ENCODE measurements around the gene EXPH5.

EXPH5 gene

DNA sequence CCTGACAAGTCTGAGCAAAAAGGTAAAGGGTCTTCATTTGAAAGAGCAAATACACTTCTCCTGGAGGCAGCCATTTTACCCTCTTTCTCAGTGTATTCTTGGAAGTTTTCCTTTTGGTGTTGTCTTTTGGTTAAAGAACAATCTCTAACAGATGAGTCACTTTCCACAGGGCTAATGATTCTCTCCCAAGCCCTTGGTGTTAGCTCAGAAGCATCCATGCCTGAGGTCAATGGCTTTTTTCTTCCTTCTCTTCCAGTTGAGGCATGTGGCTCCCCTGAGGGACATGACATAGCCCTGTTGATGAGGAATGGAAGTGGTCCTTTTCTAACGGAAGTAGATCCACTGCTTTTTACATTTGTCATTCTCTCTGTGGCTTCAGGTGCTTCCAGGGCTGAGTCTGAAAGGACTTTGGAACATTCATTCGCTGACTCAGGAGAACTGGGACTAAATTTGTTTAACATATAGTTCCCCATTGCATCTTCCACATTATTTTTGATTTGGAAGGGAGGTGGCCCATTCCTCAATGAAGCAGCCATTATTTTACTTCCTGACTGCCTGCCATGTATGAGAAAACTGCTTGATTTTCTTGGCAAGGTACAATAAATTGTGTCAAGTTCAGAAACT is 81.6 kb downstream of the EXPH5 start:
- no peak for DNase-seq

DNA sequence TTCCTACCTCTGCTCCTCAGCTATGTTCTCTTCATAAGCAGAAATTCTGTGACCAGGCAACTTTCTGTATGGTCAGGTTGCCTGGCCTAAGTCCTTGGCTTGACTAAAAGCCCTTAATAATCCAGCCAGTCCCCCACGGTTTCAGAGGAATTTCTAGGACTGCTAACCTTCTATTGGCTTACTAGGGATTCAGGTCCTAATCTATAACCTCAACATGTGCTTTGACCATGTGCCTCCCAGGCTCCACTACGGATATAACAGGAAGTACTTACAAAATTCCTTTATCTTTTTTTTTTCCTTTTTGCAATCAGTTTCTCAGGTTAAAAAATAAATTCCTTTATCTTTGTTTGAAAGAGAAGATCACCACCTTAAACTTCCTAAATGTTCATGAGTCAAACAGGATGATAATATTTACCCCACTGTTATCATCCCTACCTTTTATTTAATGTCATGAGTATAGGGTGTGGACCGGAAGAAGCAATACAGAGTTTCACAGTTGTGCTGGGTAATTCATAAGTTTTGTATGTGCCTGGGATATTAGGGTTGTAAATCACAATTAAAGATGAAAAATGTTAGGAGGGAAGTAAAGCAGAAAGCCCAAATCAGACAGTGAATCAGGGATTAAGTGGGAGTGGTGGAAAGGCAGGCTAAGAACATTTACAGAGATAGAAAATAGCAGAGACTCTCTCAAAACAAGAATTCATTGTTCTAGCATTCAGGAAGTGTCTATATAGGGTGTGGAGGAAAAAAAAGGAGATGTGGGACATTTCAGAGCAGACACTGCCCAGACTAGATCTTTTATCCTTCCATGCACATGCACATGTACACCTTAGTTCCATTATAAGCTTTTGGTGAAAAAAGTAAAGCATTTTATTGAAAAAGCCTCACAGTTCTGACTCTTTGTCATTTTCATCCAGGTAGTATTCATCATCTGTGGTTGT is 84.6 kb downstream of the EXPH5 start:
- no peak for DNase-seq

DNA sequence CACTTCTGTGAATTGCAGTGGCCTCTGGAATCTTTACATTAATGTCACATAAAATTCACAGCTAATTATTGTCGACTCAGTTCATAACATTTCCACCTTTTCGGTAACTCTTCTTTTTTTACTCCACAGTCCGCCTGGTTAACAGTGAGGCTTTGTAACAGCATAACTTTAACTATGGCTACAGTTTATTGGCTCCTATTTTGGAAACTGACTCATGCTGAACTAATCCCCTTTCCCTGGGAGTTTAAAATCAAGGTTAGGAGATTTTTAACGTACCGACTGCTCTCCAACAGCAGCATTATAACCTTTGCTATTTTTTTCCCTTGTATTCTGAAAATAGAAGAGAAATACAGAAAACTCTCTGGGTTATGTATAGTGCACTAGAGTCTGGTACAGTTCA is 92.2 kb downstream of the EXPH5 start:
- DNase-seq, result no peak

GRCh38 chr11:108500721-108501120 is 92.8 kb downstream of the EXPH5 start:
- DNase-seq, result no peak

GRCh38 chr11:108500169-108500568 is 93.4 kb downstream of the EXPH5 start:
- no peak for DNase-seq

DNA sequence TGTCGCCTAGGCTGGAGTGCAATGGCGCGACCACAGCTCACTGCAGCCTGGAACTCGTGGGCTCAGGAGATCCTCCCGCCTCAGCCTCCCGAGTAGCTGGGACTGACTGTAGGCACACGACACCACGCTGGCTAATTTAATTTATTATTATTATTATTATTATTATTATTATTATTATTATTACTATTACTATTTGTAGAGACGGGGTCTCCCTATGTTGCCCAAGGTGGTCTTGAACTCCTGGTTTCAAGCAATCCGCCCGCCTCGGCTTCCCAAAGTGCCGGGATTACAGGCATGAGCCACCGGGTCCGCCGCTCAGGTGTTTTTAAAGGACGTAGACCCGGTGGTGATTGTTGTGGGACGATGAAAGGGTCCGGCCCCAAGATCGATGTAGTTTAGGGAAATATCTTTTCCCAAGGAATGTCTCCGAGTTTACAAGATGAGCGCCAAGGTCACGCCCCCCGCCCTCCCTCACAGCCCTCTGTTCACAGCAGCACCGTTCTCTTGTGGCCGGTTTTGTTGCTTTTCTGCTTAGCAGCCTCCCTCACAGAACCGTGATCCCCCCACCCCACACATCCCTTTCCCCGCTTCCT is 94.7 kb downstream of the EXPH5 start:
- no peak for DNase-seq

GRCh38 chr11:108498046-108498815 is 95.3 kb downstream of the EXPH5 start, which contains the start of gene POGLUT3:
POGLUT3 (minus strand) TSS chr11:108498384; CDS start chr11:108498366, 18 bp downstream.
- DNase-seq, result peak; percentile 22

- DNase-seq, result peak; percentile 40
Measured at GRCh38 chr11:108497317-108498045, 96.1 kb downstream of the EXPH5 start.

DNA sequence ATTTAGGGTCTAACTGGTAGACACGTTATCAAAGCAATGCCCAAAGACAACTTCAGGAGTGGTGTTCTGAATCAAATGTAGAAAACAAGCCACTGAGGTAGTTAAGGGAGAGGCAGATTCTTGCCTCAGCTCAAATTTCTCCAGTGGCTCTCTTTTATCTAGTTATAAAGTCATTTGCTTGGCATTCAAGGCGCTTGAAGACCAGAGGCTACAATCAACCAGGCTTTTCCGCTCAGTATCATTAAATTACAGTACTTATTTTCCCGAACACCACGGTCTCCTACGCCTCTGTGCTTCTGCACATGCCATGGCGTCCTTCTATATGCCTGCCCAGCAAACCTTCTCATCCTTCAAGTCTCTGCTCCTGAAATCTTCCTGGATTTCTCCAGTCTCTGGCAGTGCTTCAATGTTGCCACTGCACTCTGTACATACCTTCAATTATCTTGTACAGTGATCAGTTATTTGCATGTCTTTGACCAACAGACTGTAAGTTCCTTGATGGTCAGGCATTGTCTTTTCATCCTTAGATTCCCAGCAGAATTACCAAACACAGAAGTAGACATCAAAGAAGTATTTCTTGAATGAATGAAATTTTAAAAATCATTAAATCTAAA is 96.8 kb downstream of the EXPH5 start:
- no peak for DNase-seq

- DNase-seq, result no peak
Measured at GRCh38 chr11:108495326-108495725, 98.2 kb downstream of the EXPH5 start.

DNA sequence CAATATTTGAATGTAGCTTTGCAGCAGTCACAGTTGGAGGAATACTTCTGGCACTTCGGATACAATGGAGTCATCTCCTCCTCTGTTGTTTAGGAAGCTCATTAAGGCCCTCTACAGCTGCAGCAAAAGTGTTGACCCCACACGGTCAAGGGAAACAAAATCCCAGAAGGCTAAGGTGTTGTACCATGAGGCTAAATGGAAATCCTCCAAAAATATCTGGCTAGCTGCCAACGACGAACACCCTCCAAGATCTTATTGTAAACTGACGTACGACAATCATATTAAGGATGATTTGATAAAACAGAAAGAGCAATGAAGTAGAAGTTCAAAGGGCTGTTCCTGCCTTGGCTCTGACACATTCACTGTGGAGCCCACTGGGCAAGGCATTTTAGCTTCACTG is 99.4 kb downstream of the EXPH5 start:
- no peak for DNase-seq

GRCh38 chr11:108491936-108492335 is 101.6 kb downstream of the EXPH5 start:
- DNase-seq, result no peak

- no peak for DNase-seq
Measured at GRCh38 chr11:108486828-108487227, 106.7 kb downstream of the EXPH5 start.

DNA sequence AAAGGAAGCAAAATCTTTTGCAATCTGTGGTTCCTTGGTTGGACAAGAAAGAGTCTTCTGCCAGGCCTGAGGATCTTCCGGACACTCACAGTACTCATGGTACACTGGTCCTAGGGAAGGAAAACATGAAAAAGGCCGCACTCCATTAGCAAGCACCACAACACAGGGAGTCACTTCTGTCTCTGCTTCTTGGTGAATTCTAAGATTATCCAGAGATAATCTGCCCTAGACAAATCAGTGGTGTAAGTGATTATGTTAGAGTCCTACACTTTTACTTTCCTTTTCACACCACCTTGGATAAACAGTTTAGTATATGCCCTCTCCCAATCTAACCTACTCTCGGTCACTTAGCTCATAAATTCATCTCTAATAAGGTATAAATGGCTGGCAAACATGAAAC is 107.2 kb downstream of the EXPH5 start:
- DNase-seq, result no peak

GRCh38 chr11:108483163-108483562 is 110.4 kb downstream of the EXPH5 start:
- DNase-seq, result no peak

- DNase-seq, result no peak
Measured at GRCh38 chr11:108474664-108475463, 118.7 kb downstream of the EXPH5 start.

DNA sequence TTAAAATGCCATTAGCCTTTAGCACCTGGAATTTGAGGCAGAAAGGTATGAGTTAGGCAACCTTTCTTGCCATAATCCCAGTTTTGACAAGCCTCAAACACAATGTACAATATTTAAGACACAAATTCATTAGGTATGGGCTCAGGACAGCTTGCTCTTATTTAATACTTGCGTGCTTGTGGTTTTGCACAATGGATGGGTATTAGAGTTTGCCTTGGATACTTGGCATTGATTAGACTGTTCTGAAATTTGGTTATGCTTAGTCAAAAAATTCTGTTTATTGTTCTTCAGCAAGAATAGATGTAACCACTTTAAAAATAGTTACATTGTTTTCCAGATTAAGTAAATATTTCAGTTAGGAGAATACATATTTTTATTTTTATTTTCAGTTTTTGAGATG is 120.9 kb downstream of the EXPH5 start:
- no peak for DNase-seq

GRCh38 chr11:108468478-108468864 is 125.1 kb downstream of the EXPH5 start:
- DNase-seq, result no peak

GRCh38 chr11:108467091-108467823 is 126.3 kb downstream of the EXPH5 start, which contains the start of gene C11orf65:
C11orf65 (minus strand) TSS chr11:108467529; CDS start chr11:108461559, 5,970 bp downstream.
- DNase-seq, result peak; percentile 90

- DNase-seq, result no peak
Measured at GRCh38 chr11:108466405-108466804, 127.2 kb downstream of the EXPH5 start.

All from NCI-H1436 treated with DMSO at 0.1 percent for 48 hours (cell line).